Tibial nerve (tissue), 3 donors: ENCODE measurements around the gene CXCL12.

ENCODE experiments used
- CTCF ChIP-seq, 5 experiments: fragments of 200-600 bp in 3 of 5; fragments of 450-650 bp in 2 of 5; sonication (generic) in 3 of 5; IDR thresholded peaks; one replicate each; pipeline ENCODE4 v1.5.1; 2016 to 2019; ENCODE audit warnings: antibody characterized with exemption in 5 of 5, mild to moderate bottlenecking in 3 of 5, moderate library complexity in 2 of 5
- POLR2A ChIP-seq, 2 donors: fragments of 450-650 bp; IDR thresholded peaks; one replicate each; pipeline ENCODE4 v1.6.1; 2017; ENCODE audit warnings: antibody characterized with exemption in 2 of 2, mild to moderate bottlenecking in 2 of 2, moderate library complexity in 2 of 2

GRCh38 chr10:44377651-44378310 lies 7.1 kb downstream of the CXCL12 start:
- TF ChIP-seq CTCF (IDR thresholded peaks at IDR 0.05), result no peak
- TF ChIP-seq POLR2A (IDR thresholded peaks at IDR 0.05), result no peak
